HAP-1 (cell line): ENCODE measurements around the gene CTDP1.

Source experiments
- DNase-seq, 2 experiments: peaks; one replicate each; pipeline ENCODE4 v3.0.0-alpha.2; 2016 to 2020; ENCODE audit warnings: low spot score in 2 of 2
- H3K27me3 ChIP-seq: fragments of 250-450 bp; sonication (Bioruptor Pico); 2 replicates; pipeline ENCODE4 v1.5.1; 2020; ENCODE audit warnings: low read depth, mild to moderate bottlenecking, moderate library complexity
- H3K36me3 ChIP-seq: fragments of 250-450 bp; sonication (Bioruptor Pico); replicated peaks from 2 replicates; pipeline ENCODE4 v1.5.1; 2020; ENCODE audit warnings: mild to moderate bottlenecking
- H3K4me1 ChIP-seq: fragments of 250-450 bp; sonication (Bioruptor Pico); 2 replicates; pipeline ENCODE4 v1.5.1; 2020; ENCODE audit warnings: mild to moderate bottlenecking
- H3K4me3 ChIP-seq: fragments of 250-450 bp; sonication (Bioruptor Pico); 2 replicates; pipeline ENCODE4 v1.5.1; 2020; ENCODE audit warnings: mild to moderate bottlenecking, moderate library complexity
- H3K9me3 ChIP-seq: fragments of 250-450 bp; sonication (Bioruptor Pico); 2 replicates; pipeline ENCODE4 v1.5.1; 2020; ENCODE audit warnings: mild to moderate bottlenecking, moderate library complexity
- in situ Hi-C: fragments of 300-500 bp; cut with MboI; formaldehyde crosslinking; loops from 3 replicates; pipeline ENCODE4 v1.14.3; 2020; ENCODE audit warnings: low sequenced_read_pairs, inconsistent platforms, mixed read lengths

CTDP1 gene

DNA sequence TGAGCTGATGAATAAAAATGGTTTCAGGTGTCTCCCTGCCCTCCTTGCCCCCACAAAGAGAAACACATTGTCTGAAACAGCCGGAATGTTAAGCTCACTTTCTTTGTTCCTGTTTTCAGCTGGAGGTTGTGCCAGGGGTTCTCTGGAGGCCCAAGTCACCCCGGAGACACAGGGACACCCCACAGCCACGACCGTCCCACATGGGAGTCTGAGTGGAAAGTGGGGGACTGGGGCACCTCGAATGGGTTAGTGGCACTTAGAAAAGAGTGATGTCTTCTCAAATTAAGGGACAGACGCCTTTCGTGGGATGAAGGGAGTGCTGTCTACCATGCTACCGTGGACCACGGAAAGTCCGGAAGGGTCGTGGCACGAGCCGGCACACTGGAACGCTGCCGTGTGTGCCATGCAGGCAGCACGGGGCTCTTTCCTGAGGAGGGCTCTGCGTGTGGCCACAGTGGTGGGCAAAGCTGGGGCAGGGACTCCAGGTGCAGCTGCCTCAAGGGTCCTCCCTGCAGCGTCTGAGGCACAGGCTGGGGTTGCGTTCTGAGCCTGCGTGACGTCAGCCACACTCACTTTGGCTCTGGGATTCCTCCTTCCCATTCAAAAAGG lies 39.4 kb upstream of the CTDP1 start:
- in situ Hi-C loops, result loop anchor here (10.0 kb wide), 1 partner anchor 265 kb away; no protein-coding TSS in a partner anchor
- H3K27me3 ChIP-seq, result no peaks in the 10 kb centered on the region
- DNase-seq, result no peak

GRCh38 chr18:79640875-79641274 lies 38.7 kb upstream of the CTDP1 start:
- H3K9me3 ChIP-seq, result 0 out of 2 replicates have a peak, but pooled peaks cover 4% of the 10 kb centered on the region
- H3K4me1 ChIP-seq, result no peaks in the 10 kb centered on the region
- no peaks in the 10 kb centered on the region for H3K36me3 ChIP-seq
- H3K4me3 ChIP-seq, result no peak overlapping the region
- no peak for DNase-seq
- no peaks in the 10 kb centered on the region for H3K27me3 ChIP-seq
- in situ Hi-C loops, result loop anchor here (10.0 kb wide), 1 partner anchor 266 kb away; no protein-coding TSS in a partner anchor

More for the DNA sequence above, 39.4 kb upstream of the CTDP1 start:
- Histone ChIP-seq H3K4me1 (no peaks in the 10 kb centered on the region), H3K9me3 (0 out of 2 replicates have a peak, but pooled peaks cover 4% of the 10 kb centered on the region), H3K36me3 (no peaks in the 10 kb centered on the region), H3K4me3 (no peak overlapping the region)

- Histone ChIP-seq H3K9me3 (0 out of 2 replicates have a peak, but pooled peaks cover 3% of the 10 kb centered on the region), H3K27me3 (no peaks in the 10 kb centered on the region), H3K4me3 (no peak overlapping the region), H3K36me3 (no peaks in the 10 kb centered on the region), H3K4me1 (no peaks in the 10 kb centered on the region)
- in situ Hi-C loops, result loop anchor here (10.0 kb wide), 1 partner anchor 267 kb away; no protein-coding TSS in a partner anchor
- peak in 1 of 2 experiments; percentile 4 for DNase-seq
Observed at GRCh38 chr18:79641722-79642497, 37.7 kb upstream of the CTDP1 start.

- Histone ChIP-seq H3K4me3 (no peak overlapping the region), H3K36me3 (no peaks in the 10 kb centered on the region), H3K9me3 (no peaks in the 10 kb centered on the region), H3K4me1 (no peaks in the 10 kb centered on the region), H3K27me3 (no peaks in the 10 kb centered on the region)
- in situ Hi-C loops, result loop anchor here (10.0 kb wide), 1 partner anchor 268 kb away; no protein-coding TSS in a partner anchor
- no peak for DNase-seq
Observed at GRCh38 chr18:79642626-79643025, 37.0 kb upstream of the CTDP1 start.

- in situ Hi-C loops, result loop anchor here (10.0 kb wide), 1 partner anchor 269 kb away; no protein-coding TSS in a partner anchor
- DNase-seq, result peak in 1 of 2 experiments; percentile 4
- H3K9me3 ChIP-seq, result no peaks in the 10 kb centered on the region
Observed at GRCh38 chr18:79643054-79643984, 36.3 kb upstream of the CTDP1 start.

DNA sequence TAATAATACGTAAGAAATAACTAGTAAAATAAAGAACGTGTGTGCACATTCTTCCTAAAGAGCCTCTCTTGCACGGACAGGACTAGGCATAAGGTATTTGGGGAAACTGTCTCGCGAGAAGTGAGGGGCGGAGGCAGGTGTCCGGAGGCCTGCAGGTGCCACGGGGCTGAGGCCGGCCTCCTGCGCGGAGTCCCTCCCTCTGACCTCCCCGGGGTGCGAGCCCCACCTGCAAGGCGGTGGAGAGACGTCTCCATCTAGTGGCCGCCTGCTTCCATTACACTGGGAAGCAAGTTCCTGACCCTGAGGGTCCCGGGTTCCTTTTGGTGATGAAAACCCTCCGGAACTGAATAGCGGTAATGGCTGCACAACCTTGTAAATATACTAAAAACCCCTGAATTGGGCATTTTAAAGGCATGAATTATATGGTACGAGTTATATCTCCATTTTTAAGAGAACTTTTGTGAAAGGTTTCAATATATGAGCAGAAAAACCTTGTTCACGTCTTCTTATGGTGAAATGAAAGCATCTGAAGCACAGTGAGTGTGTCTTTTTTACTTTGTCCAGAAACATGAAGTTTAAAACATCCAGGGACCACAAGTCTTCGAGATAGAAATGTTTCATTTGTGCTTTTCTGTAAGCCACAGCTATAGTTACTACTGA lies 35.5 kb upstream of the CTDP1 start:
- in situ Hi-C loops, result loop anchor here (10.0 kb wide), 1 partner anchor 269 kb away; no protein-coding TSS in a partner anchor
- Histone ChIP-seq H3K9me3 (no peaks in the 10 kb centered on the region), H3K4me3 (no peak overlapping the region), H3K4me1 (no peaks in the 10 kb centered on the region), H3K36me3 (no peaks in the 10 kb centered on the region), H3K27me3 (no peaks in the 10 kb centered on the region)
- DNase-seq, result peak; percentile 61 to 88

More at GRCh38 chr18:79643054-79643984, 36.3 kb upstream of the CTDP1 start:
- Histone ChIP-seq H3K36me3 (no peaks in the 10 kb centered on the region), H3K4me1 (no peaks in the 10 kb centered on the region), H3K4me3 (no peak overlapping the region), H3K27me3 (no peaks in the 10 kb centered on the region)

DNA sequence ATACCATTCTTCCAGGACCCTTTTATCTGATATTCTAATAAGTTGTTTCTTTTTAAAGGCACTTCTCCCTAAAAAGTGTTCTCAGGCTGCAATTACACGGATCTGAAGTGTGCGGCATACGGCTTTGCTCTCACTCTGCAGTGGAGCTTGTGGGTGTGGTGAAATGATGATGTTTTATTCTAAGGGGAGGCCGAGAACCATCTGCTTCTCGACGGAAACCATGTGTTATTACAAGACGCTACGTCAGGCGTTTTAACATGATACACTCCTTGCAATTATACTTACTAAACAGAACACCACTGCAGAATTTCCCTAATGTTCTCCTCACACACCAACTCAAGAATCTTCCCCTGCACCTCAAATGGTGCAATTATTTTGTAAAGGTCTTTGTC lies 34.9 kb upstream of the CTDP1 start:
- Histone ChIP-seq H3K4me1 (no peaks in the 10 kb centered on the region), H3K4me3 (no peak overlapping the region), H3K27me3 (no peaks in the 10 kb centered on the region), H3K9me3 (no peaks in the 10 kb centered on the region), H3K36me3 (no peaks in the 10 kb centered on the region)
- in situ Hi-C loops, result loop anchor here (10.0 kb wide), 1 partner anchor 270 kb away; no protein-coding TSS in a partner anchor
- DNase-seq, result no peak

GRCh38 chr18:79645291-79645983 lies 34.2 kb upstream of the CTDP1 start:
- DNase-seq, result no peak
- H3K27me3 ChIP-seq, result no peaks in the 10 kb centered on the region
- no peaks in the 10 kb centered on the region for H3K9me3 ChIP-seq
- H3K4me3 ChIP-seq, result no peak overlapping the region
- no peaks in the 10 kb centered on the region for H3K4me1 ChIP-seq
- in situ Hi-C loops, result loop anchor here (10.0 kb wide), 1 partner anchor 271 kb away; no protein-coding TSS in a partner anchor
- H3K36me3 ChIP-seq, result no peaks in the 10 kb centered on the region

DNA sequence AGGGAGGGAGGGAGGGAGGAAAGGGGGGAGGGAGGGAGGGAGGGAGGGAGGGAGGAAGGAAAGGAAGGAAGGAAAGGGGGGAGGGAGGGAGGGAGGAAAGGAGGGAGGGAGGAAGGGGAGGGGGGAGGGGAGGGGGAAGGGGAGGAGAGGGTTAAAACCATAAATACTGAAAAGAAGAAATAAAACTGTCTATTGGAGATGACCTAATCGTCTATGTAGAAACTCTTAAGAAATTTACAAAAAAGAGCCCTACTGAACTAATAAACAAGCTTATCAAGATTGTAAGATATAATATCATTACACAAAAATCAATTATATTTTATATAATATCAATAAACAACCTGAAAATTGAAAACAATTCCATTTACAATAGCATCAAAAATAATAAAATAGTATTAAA lies 32.3 kb upstream of the CTDP1 start:
- in situ Hi-C loops, result loop anchor here (10.0 kb wide), 1 partner anchor 273 kb away; no protein-coding TSS in a partner anchor
- Histone ChIP-seq H3K27me3 (no peaks in the 10 kb centered on the region), H3K36me3 (no peaks in the 10 kb centered on the region), H3K9me3 (no peaks in the 10 kb centered on the region), H3K4me1 (no peaks in the 10 kb centered on the region), H3K4me3 (no peak overlapping the region)
- DNase-seq, result no peak

DNA sequence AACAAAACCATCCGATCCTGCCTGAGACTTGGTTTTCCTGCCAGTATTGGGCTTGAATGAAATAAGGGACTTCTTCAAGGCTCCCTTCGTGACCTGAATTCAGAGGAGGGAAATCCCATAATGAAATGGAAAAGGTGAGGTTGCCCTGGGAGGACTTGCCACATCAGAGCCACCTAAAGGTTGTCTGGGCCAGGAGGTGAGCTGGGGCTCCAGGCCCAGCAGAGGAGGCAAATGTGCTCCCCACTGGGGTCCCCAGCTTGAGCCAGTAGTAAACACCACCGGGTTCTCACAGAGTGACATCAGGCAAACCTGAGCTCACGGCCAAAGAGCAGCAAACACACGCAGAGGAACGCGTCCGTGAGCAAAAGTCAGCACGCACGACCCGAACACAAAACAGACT lies 28.6 kb upstream of the CTDP1 start:
- no peaks in the 10 kb centered on the region for H3K4me1 ChIP-seq
- H3K9me3 ChIP-seq, result no peaks in the 10 kb centered on the region
- in situ Hi-C loops, result no loop called here
- H3K27me3 ChIP-seq, result peaks cover 2% of the 10 kb centered on the region; the same call in 1 of the 2 replicates
- DNase-seq, result no peak
- H3K4me3 ChIP-seq, result no peak overlapping the region
- H3K36me3 ChIP-seq, result no peaks in the 10 kb centered on the region

DNA sequence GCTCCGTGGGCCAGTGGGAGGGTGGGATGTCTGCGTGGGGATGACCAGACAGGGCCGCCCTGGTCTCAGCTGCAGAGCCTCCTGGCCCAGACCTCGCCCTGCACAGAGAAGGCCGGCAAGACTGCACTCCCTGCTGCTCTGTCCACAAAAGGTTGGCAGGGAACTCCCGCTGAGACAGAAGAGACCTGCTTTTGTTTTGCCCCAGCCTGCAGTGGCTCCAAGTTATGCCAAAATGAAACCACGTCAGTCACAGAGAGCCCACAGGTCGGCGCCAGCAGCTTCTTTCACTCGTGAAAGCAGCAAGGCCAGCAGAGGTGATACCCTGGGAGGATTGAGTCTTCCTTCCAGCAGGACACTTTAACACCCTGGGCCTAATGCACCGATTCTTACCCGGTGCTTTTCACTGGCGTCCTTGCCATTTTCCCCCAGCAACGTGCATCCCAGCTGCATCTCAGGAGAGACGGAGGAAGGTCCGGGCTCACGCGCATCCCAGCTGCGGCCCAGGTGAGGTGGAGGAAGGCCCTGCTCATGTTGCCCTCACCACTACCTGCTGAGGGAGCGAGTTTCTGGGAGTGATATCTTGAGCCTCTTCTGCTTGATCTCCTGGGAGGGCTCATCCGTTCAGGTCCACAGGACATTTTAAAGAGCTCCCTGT lies 22.1 kb upstream of the CTDP1 start:
- no peak for DNase-seq
- peaks cover 2% of the 10 kb centered on the region; the same call in 1 of the 2 replicates for H3K27me3 ChIP-seq
- in situ Hi-C loops, result no loop called here
- no peaks in the 10 kb centered on the region for H3K36me3 ChIP-seq
- peaks cover 9% of the 10 kb centered on the region for H3K4me1 ChIP-seq
- no peak overlapping the region for H3K4me3 ChIP-seq
- no peaks in the 10 kb centered on the region for H3K9me3 ChIP-seq

GRCh38 chr18:79658366-79658765 lies 21.2 kb upstream of the CTDP1 start:
- Histone ChIP-seq H3K4me1 (peaks cover 16% of the 10 kb centered on the region), H3K4me3 (no peak overlapping the region), H3K27me3 (no peaks in the 10 kb centered on the region; the same call in 1 of the 2 replicates), H3K9me3 (no peaks in the 10 kb centered on the region), H3K36me3 (no peaks in the 10 kb centered on the region)
- DNase-seq, result no peak
- in situ Hi-C loops, result no loop called here
